GM11168 (cell line): ENCODE data around the gene MYO1A.
"Not testable (repeated sequence)": the region's sequence is repeated elsewhere in the genome, so short reads cannot be mapped to it uniquely, and the experiment has no call there.

Experiments used
- in situ Hi-C: fragments of 300-500 bp; cut with MboI; formaldehyde crosslinking; loops from one replicate; pipeline ENCODE4 v1.12.0; 2022; ENCODE audit warnings: low sequenced_read_pairs; ENCODE audit not compliant: unreplicated experiment

Gene MYO1A

DNA sequence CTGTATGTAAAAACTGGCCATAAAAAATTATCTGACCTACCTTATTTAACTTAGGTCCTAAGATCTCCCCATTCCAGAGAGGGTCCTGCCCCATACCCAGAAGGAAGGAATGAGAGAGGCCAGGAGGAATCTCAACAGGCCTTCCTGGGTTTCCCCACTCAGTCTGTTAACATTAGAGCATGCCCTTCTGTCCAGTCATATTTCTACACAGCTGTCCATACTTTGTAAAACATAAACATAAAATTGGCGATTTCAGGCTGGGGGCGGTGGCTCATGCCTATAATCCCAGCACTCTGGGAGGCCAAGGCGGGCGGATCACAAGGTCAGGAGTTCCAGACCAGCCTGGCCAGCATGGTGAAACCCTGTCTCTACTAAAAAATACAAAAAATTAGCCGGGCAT lies 27.6 kb downstream of the MYO1A start:
- in situ Hi-C loops = not testable (repeated sequence)

DNA sequence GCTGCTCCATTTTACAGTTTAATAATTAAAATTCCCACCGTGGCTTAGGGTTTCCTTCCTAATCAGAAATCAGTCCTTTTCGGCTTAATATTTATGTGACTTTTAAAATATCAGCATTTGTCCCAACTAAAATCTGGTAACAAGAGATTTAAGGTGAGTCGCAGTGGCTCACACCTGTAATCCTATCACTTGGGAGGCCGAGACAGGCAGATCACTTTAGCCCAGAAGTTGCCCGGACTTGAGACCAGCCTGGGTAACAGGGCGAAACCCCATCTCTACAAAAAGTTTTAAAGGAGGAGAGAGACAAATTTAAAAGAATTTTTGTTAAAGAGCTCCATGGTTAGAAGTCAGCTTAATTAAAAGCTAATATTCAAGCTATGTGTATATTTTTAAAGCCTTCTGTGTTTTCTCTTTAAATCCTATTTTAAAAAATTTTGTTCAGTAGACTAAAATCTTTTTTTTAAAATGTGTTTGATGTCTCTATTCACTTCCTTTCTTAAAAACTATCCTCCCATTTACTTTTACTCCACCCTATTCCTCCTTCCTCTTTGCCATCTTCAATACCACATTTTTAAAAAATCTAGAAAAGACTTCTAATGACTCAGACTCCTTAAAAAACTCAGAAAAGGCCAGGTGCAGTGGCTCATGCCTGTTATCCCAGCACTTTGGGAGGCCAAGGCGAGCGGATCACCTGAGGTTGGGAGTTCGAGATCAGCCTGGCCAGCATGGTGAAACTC lies 29.8 kb downstream of the MYO1A start:
- in situ Hi-C loops = no loop called here

GRCh38 chr12:57018906-57019305 lies 31.0 kb downstream of the MYO1A start:
- in situ Hi-C loops = no loop called here

DNA sequence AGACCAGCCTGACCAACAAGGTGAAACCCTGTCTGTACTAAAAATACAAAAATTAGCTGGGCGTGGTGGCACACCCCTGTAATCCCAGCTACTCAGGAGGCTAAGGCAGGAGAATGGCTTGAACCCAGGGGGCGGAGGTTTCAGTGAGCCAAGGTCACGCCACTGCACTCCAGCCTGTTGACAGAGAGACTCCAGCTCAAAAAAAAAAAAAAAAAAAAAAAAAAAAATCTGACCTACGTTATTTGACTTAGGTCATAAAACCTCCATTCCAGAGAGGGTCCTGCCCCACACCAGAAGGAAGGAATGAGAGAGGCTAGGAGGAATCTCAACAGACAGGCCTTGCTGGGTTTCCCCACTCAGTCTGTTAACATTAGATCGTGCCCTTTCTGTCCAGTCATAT lies 31.6 kb downstream of the MYO1A start:
- in situ Hi-C loops = not testable (repeated sequence)

DNA sequence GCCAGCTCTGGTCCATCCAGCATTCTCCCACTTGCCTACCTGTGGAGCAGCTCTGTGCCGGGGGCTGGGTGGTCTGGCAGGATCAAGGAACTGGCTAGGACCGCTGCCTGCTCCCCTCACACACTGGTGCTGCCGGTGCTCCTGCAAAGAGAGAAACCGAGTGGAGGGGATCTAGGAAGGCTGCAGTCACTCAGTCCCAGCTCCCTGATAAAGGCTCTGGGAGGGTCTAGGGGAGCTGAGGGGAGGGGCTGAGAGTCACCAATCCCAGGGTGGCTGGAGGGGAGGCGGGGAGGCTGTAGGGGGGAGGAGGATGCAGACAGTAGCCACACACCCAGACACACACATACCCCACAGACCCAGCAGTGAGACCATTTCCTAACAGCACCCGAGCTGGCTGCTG lies 33.6 kb downstream of the MYO1A start, which contains the start of gene TAC3:
TSS of gene TAC3 (minus strand) at position 182 of the 400 bp plus-strand sequence. CDS start 732 bp downstream, outside the sequence.
- in situ Hi-C loops = no loop called here

DNA sequence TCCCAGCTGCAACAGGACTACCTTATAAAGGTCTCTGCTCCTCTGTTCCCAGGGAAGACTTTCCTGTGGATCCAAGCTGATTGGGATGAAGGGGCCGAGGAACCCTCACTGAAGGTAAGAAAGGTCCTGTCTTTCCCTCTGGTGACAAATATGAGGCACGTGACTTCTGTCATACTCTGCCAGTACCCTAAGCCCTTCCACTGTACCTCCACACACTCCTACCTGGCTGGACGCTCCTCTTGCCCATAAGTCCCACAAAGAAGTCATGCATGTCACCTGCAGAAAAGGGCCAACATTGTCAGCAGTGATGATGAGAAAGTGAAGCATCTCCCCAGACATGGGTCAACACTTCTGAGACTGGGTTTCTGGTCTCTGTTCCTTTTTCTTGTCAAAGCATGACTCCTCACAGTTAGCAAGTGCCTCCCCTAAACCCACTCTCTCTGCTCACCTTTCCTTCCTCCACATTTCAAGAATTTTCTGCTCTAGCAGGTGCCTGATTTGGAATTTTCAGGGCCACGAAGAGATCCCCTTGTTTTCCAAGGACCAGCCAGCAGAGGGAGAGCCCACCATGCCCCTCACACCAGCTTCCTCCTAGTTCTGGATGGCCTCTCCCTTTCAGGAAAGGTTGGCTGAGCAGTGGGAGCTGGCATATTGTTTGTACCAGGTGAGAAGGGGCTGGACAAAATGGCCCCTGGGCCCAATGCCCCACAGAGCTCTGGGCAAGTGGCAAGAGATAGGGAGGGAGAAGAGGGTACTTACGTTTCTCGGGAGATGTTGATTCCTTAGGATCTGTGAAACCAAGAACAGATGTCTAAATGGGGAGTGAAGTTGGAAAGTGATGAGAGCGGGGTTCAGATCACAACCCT lies 37.1 kb downstream of the MYO1A start:
- in situ Hi-C loops = loop anchor here (5.0 kb wide), 2 partner anchors 54 to 99 kb away; partner anchors contain the start of gene STAT6

- in situ Hi-C loops = loop anchor here (5.0 kb wide), 2 partner anchors 56 to 101 kb away; partner anchors contain the start of gene STAT6
Observed at GRCh38 chr12:57011438-57012424, 38.2 kb downstream of the MYO1A start.

GRCh38 chr12:57010627-57011247 lies 39.2 kb downstream of the MYO1A start:
- in situ Hi-C loops = loop anchor here (5.0 kb wide), 2 partner anchors 57 to 102 kb away; partner anchors contain the start of gene STAT6

DNA sequence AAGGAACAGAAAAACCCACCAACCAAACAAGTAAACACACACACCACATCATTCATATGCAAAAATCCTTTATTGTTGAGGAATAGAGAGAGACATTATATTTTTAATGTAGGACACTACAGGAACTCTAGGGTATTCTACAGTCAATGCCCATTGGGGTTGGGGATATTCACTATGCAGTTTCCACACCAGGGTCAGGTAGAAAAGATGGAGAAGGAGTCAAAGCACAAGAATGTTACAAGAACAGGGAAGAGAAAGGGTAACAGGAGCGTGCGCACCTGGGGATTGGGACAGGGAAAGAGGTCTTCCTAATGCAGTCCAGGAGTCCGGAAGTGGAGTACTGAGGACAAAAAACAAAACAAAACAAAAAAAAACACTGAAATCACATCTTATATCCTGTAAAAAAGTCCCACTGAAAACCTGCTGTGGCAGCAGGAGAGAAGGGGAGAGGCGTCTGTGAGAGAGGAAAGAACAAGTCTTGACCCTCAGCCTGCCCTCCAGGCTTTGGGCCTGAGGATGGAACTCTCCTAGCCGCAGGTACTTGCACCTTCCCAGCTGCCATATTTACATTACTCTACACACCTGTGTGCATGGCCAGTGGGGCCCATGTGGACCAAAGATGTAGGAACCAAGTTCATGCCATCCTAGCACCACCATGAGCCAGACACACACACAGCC lies 39.8 kb downstream of the MYO1A start:
- in situ Hi-C loops = loop anchor here (5.0 kb wide), 2 partner anchors 57 to 102 kb away; partner anchors contain the start of gene STAT6

- in situ Hi-C loops = no loop called here
Observed at GRCh38 chr12:57008178-57008577, 41.8 kb downstream of the MYO1A start.

- in situ Hi-C loops = no loop called here
Observed at GRCh38 chr12:57006809-57007475, 43.0 kb downstream of the MYO1A start.

DNA sequence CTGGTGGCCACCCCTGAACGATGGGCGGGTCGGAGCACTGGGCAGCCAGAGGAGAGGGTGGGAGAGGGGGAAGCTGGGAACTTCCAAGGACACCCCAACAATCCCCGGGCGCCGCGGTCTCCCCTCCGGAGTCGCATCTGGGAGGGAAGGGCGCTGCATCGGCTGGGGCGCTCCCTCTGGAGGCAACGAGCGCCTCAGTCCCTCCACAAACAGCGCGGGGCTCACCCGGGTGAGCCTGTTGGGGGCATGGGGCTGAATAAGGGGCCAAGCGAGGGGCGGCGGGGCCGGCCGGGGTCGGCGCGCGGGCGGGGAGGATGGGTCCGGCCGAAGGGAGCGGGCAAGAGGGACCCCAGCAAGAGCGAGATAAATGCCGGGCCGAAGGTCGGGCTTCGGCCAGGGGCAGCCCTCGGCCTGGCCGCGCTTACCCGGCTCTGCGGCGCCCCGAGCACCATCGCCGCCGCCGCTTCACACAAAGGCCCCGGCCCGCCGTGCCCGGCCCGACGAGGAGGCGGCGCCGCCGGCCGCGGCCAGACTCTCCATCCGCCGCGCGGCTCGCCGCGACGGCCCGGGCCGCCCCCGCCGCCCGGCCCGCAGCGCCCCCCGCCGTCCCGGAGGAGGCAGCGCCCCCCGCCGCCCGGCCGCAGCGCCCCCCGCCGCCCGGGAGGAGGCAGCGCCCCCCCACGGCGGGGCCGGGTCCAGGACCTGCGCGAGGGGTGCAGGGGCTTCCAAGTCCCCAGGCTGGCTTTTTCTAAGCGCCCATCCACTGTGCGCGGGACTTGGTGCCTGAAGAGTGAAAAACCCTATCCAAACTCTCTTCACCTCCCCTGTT lies 43.7 kb downstream of the MYO1A start, which contains the start of gene ZBTB39:
TSS of gene ZBTB39 (minus strand) at position 567 of the 829 bp plus-strand sequence. CDS start 1,629 bp downstream, outside the sequence.
- in situ Hi-C loops = no loop called here

GRCh38 chr12:57004651-57005050 lies 45.3 kb downstream of the MYO1A start:
- in situ Hi-C loops = no loop called here

DNA sequence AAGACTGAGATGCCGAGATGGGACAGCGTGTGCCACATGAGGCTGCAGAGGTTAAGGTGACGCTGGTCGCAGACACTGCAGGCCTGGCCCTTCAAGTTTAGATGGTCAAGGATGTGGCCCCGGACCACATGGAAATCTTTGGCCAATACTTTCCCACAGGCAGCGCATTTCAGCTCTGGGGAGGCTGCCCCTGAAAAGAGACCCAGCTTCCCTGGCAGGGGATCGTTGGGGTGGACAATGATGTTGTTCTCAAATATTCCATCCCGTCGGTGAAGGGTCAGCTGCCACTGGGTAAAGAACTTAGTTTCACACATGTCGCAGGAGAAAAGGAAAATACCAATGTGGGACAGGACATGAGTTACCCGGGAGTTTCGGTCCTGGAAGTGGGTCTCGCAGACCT lies 46.5 kb downstream of the MYO1A start:
- in situ Hi-C loops = no loop called here

DNA sequence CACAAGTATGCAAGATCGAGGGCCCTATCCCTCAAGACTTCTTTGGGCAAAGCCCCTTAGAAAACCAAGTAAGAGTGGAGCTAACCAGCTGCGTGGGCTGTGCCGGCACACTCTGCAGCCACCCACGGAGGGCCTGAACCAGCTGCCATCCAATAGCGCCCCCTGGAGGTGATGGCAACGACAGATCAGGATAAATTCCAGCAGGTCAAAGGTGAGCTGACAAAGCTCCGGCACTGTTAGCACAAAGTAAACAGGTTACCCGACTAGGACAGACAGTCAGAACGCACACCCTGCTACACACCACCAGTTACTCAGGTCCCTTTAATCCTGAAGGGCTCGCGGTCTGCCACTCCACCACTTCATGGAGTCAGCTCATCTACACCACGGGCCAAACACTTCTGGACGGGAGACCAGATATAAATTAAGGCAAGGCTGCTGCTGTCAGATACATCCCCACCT lies 48.5 kb downstream of the MYO1A start:
- in situ Hi-C loops = no loop called here

- in situ Hi-C loops = no loop called here
Observed at GRCh38 chr12:57000393-57000792, 49.5 kb downstream of the MYO1A start.

DNA sequence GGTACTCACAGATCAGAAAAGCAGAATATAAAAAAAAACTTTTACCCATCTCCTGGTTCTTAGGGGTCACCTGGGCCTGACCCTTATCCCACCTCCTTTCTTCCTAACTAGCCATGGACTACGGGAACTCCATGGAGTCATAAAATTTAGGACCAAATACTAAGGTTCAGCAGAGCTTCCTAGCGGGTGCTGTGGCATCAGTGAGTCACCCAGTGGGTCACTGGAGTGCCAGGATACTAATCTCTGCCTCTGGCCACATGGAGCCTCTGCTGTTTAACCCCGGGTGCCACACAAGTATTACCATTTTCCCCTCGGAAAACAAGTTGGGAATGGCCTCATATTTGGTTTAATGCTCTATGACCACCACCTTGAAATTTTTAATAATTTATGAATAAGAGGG lies 50.5 kb downstream of the MYO1A start:
- in situ Hi-C loops = loop anchor here (25.0 kb wide), 1 partner anchor 162 kb away; no protein-coding TSS in a partner anchor
